Gastrocnemius medialis (tissue), 4 donors: ENCODE results near the gene EIF3J. TPM values are rescaled to one million over a fixed set of nuclear protein-coding genes. Genes with fewer than 3 reads are reported as not detected.
A peak's percentile ranks its signal among the peaks of the same experiment; 100 is the strongest.

Source experiments
- ATAC-seq, 2 donors: fragments of 150-250 bp; one replicate each; pipeline ENCODE4 v1.9.1; 2016
- DNase-seq, 2 donors: peaks; one replicate each; pipeline ENCODE4 v3.0.0-alpha.2; 2019
- H3K27ac ChIP-seq, 4 donors: fragments of 200-600 bp; sonication (generic); 1 replicate in 1 of 4; 2 replicates in 3 of 4; pipeline ENCODE4 v1.5.1; 2016 to 2018; ENCODE audit warnings: mild to moderate bottlenecking in 2 of 4, moderate library complexity in 1 of 4
- H3K27me3 ChIP-seq, 3 donors: fragments of 200-600 bp; sonication (generic) in 2 of 3; 1 replicate in 1 of 3; 2 replicates in 2 of 3; pipeline versions ENCODE4 v1.5.1 to v1.6.0; 2016 to 2019; ENCODE audit warnings: mild to moderate bottlenecking in 1 of 3, moderate library complexity in 1 of 3
- H3K36me3 ChIP-seq, 2 donors: fragments of 200-600 bp; sonication (generic) in 1 of 2; one replicate each; pipeline ENCODE4 v1.5.1; 2017 to 2018
- H3K4me1 ChIP-seq, 2 donors: fragments of 200-600 bp; sonication (generic) in 1 of 2; one replicate each; pipeline ENCODE4 v1.5.1; 2016 to 2017; ENCODE audit warnings: mild to moderate bottlenecking in 2 of 2
- H3K4me3 ChIP-seq, 4 donors: fragments of 200-600 bp; sonication (generic) in 3 of 4; 1 replicate in 1 of 4; 2 replicates in 3 of 4; pipeline ENCODE4 v1.5.1; 2016 to 2019; ENCODE audit warnings: mild to moderate bottlenecking in 2 of 4
- H3K9me3 ChIP-seq, 3 donors: fragments of 200-600 bp; sonication (generic) in 2 of 3; 1 replicate in 1 of 3; 2 replicates in 2 of 3; pipeline ENCODE4 v1.5.1; 2016 to 2019
- POLR2A ChIP-seq, 2 donors: fragments of 450-650 bp; IDR thresholded peaks; one replicate each; pipeline ENCODE4 v1.6.1; 2017; ENCODE audit warnings: antibody characterized with exemption in 2 of 2, mild to moderate bottlenecking in 2 of 2, moderate library complexity in 2 of 2
- in situ Hi-C, 4 donors: fragments of 200-750 bp; cut with MboI; loops; one replicate each; pipeline versions ENCODE4 v1.15.0 to v1.8.0; 2017; ENCODE audit warnings: low sequenced_read_pairs in 4 of 4
- intact Hi-C: fragments of 100-400 bp; cut with DNase I; formaldehyde crosslinking; loops from one replicate; pipeline ENCODE4 v1.15.1; 2023; ENCODE audit warnings: low total_unique reads
- total RNA-seq, 4 donors: library from RNA; depleted of rRNA; stranded (reverse); fragments of >200 nt; gene quantifications; one replicate each; pipeline versions ENCODE4 v1.1.0 to v1.2.3, GENCODE V29; 2016
- TF ChIP-seq, protein P1 (sequence below), 5 experiments: fragments of 450-650 bp in 3 of 5; fragments of 200-600 bp in 2 of 5; sonication (generic) in 2 of 5; IDR thresholded peaks in 4 of 5; conservative IDR thresholded peaks in 1 of 5; 1 replicate in 4 of 5; 2 replicates in 1 of 5; pipeline ENCODE4 v1.5.1; 2016 to 2019; ENCODE audit warnings: antibody characterized with exemption in 5 of 5, mild to moderate bottlenecking in 3 of 5, moderate library complexity in 3 of 5

EIF3J gene
- total RNA-seq, 4 donors from 2014 or later: 79.2 to 122 (median 103) TPM

DNA sequence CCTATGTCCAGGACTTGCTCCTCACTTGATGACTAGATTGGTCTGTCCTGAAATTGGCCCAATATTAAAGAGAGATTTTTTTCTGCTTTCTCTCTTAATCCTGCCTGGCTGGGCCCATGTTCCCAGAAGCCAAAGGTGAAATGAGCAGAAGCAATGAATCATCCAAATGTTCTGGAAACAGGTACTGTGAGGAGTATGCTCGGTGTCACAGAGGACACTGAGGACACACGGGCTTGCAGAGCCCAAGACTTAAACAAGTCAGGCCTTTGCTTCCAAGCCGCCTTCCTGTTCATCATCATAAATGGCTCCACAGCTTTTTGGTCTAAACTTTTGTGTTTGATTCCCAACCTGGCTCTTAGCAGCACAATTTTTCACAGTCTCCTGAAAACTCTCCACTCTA, 31.4 kb downstream of the EIF3J start:
- no peak for DNase-seq
- Histone ChIP-seq H3K4me1 (no peaks in the 10 kb centered on the region), H3K27ac (no peak overlapping the region), H3K9me3 (no peaks in the 10 kb centered on the region), H3K27me3 (no peaks in the 10 kb centered on the region), H3K4me3 (no peak overlapping the region), H3K36me3 (peaks cover 0 to 70% of the 10 kb centered on the region in 2 donors)
- in situ Hi-C loops (no loop called here), intact Hi-C loops (no loop called here)
- TF ChIP-seq, protein P1, sequence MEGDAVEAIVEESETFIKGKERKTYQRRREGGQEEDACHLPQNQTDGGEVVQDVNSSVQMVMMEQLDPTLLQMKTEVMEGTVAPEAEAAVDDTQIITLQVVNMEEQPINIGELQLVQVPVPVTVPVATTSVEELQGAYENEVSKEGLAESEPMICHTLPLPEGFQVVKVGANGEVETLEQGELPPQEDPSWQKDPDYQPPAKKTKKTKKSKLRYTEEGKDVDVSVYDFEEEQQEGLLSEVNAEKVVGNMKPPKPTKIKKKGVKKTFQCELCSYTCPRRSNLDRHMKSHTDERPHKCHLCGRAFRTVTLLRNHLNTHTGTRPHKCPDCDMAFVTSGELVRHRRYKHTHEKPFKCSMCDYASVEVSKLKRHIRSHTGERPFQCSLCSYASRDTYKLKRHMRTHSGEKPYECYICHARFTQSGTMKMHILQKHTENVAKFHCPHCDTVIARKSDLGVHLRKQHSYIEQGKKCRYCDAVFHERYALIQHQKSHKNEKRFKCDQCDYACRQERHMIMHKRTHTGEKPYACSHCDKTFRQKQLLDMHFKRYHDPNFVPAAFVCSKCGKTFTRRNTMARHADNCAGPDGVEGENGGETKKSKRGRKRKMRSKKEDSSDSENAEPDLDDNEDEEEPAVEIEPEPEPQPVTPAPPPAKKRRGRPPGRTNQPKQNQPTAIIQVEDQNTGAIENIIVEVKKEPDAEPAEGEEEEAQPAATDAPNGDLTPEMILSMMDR (IDR thresholded peaks at IDR 0.05 in 4 of 5, conservative IDR thresholded peaks at IDR 0.05 in 1 of 5): no peak
- TF ChIP-seq POLR2A (IDR thresholded peaks at IDR 0.05): no peak
- no peak for ATAC-seq

DNA sequence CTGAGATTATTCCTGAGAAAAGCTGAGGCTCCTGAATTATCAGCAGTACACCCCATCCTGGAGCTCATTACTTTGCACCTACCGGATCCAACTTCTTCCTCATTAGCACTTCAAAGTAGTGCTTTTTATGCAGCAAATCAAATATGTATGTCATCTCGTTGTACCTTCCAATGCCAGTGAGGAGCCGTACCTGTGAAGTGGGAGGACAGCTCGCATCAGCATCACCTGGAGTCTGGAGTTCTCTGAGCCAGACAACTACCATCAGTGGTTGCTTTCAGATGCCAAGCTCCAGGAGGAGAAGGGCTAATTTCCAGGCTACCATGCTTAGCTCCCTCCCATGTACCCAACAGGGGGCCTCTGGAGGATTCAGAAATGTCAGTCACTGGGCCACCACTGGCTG, 32.4 kb downstream of the EIF3J start:
- Histone ChIP-seq H3K36me3 (peaks cover 0 to 60% of the 10 kb centered on the region in 2 donors), H3K4me1 (no peaks in the 10 kb centered on the region), H3K4me3 (no peak overlapping the region), H3K27me3 (no peaks in the 10 kb centered on the region), H3K9me3 (no peaks in the 10 kb centered on the region), H3K27ac (no peak overlapping the region)
- in situ Hi-C loops (no loop called here), intact Hi-C loops (no loop called here)
- no peak for TF ChIP-seq POLR2A (IDR thresholded peaks at IDR 0.05)
- DNase-seq: no peak
- no peak for ATAC-seq

DNA sequence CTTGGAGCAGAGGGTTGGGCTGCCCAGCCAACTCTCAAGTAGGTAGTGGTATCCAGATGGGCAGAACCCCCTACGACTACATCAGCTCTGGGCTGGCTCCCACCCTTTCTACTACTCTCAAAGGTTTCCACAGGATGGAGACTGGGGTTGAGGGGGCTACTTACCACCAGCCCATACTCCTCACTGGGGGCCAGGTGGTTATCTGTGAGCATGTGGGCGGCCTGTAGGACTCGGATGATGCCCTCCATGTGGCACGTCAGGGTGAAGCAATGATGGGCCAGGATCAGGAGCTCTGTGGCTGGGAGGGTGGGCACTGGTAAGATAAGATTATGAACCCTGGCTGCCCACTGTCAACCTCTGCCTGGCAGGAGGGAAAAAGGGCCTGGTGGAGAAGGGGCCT, 33.4 kb downstream of the EIF3J start:
- no peak for ATAC-seq
- H3K27me3 ChIP-seq: no peaks in the 10 kb centered on the region
- peaks cover 0 to 50% of the 10 kb centered on the region in 2 donors for H3K36me3 ChIP-seq
- H3K4me1 ChIP-seq: no peaks in the 10 kb centered on the region
- no peak overlapping the region for H3K4me3 ChIP-seq
- in situ Hi-C loops: no loop called here
- H3K27ac ChIP-seq: no peak overlapping the region
- H3K9me3 ChIP-seq: no peaks in the 10 kb centered on the region
- intact Hi-C loops: no loop called here
- TF ChIP-seq, protein P1 (IDR thresholded peaks at IDR 0.05 in 4 of 5, conservative IDR thresholded peaks at IDR 0.05 in 1 of 5): no peak
- TF ChIP-seq POLR2A (IDR thresholded peaks at IDR 0.05): no peak
- DNase-seq: no peak

DNA sequence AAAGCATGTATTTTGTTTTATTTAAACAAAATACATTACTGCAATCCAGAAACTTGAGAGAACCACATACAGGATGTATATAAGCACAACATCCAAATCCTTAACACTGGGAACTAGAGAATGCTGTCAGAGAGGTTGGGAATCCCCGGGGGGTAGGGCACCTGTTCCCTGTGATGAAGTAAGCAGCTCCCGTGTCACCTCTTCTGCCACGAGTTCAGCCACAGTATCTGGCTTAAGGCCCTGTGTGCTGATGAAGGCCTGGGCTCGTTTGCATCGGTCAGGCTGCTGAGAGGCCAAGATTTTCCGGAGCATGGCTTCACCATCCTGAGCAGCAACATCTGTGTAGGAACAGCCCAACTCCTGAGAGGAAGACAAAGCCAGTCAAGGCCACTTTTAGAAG, 36.4 kb downstream of the EIF3J start:
- no peaks in the 10 kb centered on the region for H3K27me3 ChIP-seq
- no peak overlapping the region for H3K4me3 ChIP-seq
- intact Hi-C loops: no loop called here
- peaks cover 0 to 27% of the 10 kb centered on the region in 2 donors for H3K36me3 ChIP-seq
- ATAC-seq: peak; percentile 73 to 89
- H3K9me3 ChIP-seq: no peaks in the 10 kb centered on the region
- in situ Hi-C loops: no loop called here
- peak overlapping the region; percentile 16 to 46 (median 41) for H3K27ac ChIP-seq
- no peaks in the 10 kb centered on the region for H3K4me1 ChIP-seq
- DNase-seq: peak; percentile 25 to 78
- TF ChIP-seq, protein P1 (IDR thresholded peaks at IDR 0.05 in 4 of 5, conservative IDR thresholded peaks at IDR 0.05 in 1 of 5): no peak
- no peak for TF ChIP-seq POLR2A (IDR thresholded peaks at IDR 0.05)

DNA sequence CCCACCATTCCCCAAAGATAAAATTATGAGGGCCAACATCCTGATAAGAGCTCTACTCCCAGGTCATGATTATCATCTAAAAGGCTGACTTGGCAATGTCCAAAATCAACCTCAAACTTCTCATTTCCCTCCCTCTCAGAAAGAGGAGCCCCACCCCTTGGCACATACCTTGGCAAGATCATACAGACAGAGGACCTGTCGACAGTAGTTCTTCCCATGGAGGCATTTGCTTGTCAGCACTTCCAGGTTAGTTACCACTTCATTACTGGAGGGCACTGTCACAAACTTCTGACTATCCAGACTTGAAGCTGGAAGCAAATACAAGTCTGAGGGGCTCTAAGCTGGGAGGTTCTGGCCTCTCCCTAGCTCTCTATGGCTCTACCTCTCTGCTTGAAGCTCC, 37.8 kb downstream of the EIF3J start:
- Histone ChIP-seq H3K4me3 (no peak overlapping the region), H3K27me3 (no peaks in the 10 kb centered on the region), H3K36me3 (peaks cover 0 to 18% of the 10 kb centered on the region in 2 donors), H3K4me1 (no peaks in the 10 kb centered on the region), H3K27ac (no peak overlapping the region), H3K9me3 (no peaks in the 10 kb centered on the region)
- DNase-seq (no peak), ATAC-seq (no peak)
- intact Hi-C loops (loop anchor here (5.0 kb wide), 1 partner anchor 163 kb away; the partner anchor contains the start of gene TRIM69), in situ Hi-C loops (loop anchor here in 3 of 4 donors (25.0 kb wide), 1 partner anchor 163 kb away; the partner anchor contains the start of gene TRIM69 (in 3 of the 3))
- TF ChIP-seq, protein P1 (IDR thresholded peaks at IDR 0.05 in 4 of 5, conservative IDR thresholded peaks at IDR 0.05 in 1 of 5): no peak
- TF ChIP-seq POLR2A (IDR thresholded peaks at IDR 0.05): no peak
